GM21367 (cell line): Measurements from ENCODE around the gene CTTNBP2NL.
A peak's percentile ranks its signal among the peaks of the same experiment; 100 is the strongest.
"Not testable (repeated sequence)": the region's sequence is repeated elsewhere in the genome, so short reads cannot be mapped to it uniquely, and the experiment has no call there.

Experiments used
- ATAC-seq: cut with Tn5 transposase; IDR thresholded peaks from one replicate; pipeline ENCODE4 v1.9.1; 2021; ENCODE audit not compliant: unreplicated experiment

The CTTNBP2NL gene

DNA sequence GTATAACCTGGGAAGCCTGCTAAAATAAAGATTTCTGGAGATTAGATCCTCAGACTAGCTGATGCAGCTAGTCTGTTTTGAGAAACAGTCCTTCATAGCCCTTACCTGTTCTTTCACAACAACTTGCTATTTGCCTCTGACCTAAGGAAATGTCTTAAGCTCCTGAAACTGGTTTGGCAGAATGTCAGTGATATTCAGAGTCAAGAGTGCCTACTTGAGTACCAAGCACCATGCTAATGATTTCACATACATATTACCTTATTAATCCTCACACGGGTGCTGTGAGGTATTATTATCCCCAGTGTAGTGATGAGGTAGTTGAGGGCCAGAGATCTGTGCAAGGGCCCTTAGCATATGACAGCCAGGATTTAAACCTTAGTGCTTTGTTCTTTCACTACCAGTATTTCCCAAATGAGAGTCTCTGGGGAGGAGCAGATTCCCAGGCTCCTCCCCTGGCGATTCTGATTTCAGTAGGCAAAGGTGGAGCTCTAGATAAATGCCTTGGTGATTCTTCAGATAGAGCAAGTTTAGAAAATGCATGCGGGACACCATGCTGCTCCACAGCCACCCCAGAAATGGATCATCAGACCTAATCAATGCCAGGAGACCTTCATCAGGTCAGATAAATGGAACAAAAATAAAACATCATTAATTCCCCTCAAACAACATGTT is 65.3 kb downstream of the CTTNBP2NL start:
- ATAC-seq, result no peak

DNA sequence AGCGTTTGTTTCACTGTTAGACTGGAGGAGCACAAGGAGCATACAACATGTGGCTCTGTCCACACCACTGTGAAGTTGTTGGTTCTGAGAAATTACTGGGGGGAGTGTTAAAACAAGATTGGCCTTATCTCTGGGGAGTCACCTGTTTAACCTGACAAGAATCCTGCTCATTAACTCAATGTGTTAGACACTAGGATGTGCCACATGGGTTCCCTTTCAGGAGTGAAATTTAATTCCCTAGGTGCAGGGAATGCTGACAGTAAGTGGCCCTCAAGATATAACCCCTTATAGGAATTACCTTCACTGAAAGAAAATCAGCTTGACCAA is 66.9 kb downstream of the CTTNBP2NL start:
- ATAC-seq, result no peak

DNA sequence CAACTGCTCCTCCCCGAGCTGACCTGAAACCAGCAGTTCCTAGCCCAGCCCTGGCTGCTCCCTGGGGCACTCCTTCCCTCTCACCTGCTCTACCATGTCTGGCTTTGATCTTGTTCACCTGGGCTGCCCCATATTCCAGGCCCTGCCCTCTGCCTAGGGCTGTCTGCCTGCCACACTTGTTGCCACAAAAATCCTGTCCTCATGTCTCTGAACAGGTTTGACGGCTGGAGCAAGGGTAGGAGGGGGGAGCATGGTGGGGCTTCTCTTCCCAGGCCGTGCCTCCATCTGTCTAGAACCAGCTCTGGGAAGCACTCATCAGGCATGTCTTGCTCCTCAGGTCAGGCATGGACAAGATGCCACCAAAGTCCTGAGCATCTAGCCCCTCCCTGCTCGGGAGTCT is 68.5 kb downstream of the CTTNBP2NL start:
- no peak for ATAC-seq

DNA sequence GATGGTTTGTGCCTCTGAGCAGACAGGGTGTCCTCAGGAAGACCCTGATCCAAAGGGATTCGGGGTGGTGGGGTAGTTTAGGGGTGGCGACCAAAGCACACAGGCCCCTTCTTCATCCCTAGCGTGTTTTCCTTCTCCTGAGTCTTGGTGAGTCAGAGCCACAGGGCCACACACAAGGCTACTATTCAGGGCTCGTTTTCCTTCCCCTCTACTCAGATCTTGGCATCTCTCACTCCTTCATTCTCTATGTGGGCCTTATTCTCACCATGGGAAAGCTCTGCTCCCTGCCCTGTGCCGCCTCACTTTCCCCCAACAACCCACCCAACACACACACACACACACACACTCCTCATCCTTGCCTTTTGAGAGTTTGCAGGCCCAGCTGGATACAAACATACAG is 69.1 kb downstream of the CTTNBP2NL start:
- no peak for ATAC-seq

DNA sequence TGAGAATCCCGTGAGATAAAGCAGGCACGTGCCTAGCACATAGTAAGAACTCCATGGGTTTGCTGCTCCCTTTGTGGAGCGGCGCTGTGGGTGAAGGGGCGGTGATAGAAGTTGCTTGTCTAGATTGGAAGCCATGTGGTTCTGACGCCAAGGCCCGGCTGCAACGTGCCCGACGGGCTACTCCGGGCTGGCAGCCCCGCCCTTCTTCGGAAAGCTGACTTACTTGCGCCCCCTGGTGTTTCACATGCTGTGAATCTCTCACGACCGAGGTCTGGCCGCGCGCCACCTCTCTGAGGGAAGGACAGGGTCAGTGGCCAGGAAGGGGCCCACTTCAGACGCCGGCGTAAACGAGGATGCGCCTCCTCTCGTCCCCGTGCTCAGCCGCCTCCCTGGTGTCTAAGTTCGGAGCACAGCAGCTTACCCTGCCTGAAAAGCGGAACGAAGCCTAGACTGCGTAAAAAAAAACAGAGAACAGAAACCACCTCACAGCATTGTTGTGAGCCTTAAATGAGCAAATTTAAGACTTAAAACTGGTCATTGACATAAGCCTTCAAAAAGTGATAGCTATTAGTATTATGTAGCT is 70.2 kb downstream of the CTTNBP2NL start:
- peak; percentile 79 for ATAC-seq

DNA sequence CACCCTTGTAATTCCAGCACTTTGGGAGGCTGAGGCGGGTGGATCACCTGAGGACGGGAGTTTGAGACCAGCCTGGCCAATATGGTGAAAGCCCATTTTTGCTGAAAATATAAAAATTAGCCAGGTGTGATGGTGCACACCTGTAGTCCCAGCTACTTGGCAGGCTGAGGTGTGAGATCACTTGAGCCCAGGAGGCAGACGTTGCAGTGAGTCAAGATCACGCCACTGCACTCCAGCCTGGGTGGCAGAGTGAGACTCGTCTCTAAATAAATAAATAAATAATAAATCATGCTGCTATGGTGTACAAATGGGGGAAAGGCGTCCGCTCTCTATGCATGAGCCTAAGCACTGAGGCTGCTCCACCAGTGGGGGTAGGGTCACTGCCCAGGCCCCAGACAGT is 74.3 kb downstream of the CTTNBP2NL start:
- ATAC-seq, result not testable (repeated sequence)

DNA sequence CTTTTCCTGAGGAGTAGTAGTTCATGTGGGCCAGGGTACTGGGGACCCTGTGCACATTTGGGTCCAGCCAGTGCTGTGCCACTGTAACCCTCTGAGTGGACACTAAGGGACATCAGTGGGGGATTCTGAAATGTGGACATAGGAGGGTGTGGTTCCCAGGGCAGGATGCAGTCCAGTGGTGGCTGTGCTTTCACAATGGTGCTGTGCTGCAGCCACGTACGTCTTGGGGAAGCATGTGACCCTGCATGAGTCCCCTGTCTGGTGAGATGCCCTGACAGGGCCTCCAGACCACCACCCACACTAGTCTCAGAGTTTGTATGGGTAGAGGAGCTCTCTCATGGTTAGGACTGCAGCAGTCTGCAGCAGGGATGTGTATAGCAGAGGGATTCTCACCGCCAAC is 75.0 kb downstream of the CTTNBP2NL start:
- no peak for ATAC-seq

DNA sequence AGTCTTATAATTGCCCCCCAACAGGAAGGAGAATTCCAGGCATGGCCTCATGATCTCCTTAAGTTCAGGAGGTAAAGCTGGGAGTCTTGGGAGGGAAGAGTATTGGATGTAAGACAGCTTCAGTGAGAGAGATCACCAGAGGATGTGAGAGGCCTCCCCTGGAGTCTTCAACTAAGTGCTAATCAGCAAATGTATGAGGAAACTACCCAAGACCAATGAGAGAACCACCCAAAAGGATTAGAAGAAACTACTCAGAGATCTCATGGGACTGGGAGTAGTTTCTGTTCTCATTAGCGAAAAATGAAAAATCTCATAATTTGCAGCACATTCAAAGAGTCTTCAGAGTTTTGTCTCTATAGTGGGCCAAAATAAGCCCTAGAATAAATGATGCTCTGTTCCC is 76.1 kb downstream of the CTTNBP2NL start:
- ATAC-seq, result no peak

DNA sequence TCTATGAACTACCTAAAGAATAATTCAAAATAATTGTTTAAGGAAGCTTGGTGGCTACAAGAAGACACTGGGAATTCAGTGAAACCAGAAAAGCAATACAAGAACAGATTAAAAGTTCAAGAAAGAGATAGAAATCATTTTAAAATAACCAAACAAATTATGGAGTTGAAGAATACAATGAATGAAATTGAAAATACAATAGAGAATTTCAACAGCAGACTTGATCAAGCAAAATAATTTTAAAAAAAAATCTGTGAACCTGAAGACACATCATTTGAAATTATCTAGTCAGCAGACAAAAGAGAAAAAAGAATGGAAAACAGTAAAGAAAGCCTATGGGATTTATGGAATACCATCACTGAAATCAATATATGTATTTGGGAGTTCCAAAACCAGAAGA is 81.5 kb downstream of the CTTNBP2NL start:
- no peak for ATAC-seq

DNA sequence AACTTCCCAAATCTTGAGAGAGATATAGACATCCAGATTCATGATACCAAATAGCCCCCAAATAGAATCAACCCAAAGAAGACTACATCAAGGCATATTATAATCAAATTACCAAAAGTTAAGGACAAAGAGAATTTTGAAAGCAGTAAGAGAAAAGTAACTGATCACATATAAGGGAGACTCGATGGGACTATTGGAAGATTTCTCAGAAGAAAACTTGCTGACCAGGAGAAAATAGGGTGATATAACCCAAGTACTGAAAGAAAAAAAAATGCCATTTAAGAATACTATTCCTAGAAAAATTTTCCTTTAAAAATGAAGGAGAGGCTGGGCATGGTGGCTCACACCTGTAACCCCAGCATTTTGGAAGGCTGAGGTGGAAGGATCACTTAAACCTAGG is 82.3 kb downstream of the CTTNBP2NL start:
- ATAC-seq, result no peak

DNA sequence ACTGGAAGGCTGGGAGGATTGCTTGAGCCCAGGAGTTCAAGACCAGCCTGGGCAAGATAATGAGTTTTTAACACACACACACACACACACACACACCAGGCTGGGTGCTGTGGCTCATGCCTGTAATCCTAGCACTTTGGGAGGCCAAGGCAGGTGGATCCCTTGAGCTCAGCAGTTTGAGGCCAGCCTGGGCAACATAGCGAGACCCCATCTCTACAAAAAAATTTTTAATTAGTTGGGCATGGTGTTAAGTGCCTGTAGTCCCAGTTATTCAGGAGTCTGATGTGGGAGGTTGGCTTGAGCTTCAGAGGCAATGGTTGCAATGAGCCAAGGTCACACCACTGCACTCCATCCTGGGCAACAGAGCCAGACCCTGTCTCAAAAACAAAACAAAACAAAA is 90.0 kb downstream of the CTTNBP2NL start:
- ATAC-seq, result not testable (repeated sequence)

DNA sequence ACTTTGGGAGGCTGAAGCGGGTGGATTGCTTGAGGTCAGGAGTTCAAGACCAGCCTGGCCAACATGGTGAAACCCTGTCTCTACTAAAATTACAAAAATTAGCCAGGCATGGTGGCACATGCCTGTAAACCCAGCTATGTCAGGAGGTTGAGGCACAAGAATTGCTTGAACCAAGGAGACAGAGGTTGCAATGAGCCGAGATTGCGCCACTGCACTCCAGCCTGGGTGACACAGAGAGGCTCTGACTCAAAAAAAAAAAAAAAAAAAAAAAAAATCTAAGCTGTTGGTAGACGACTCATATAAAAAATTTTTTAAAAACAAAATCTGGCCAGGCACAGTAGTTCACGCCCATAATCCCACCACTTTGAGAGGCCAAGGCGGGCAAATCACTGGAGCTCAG is 91.7 kb downstream of the CTTNBP2NL start:
- not testable (repeated sequence) for ATAC-seq

DNA sequence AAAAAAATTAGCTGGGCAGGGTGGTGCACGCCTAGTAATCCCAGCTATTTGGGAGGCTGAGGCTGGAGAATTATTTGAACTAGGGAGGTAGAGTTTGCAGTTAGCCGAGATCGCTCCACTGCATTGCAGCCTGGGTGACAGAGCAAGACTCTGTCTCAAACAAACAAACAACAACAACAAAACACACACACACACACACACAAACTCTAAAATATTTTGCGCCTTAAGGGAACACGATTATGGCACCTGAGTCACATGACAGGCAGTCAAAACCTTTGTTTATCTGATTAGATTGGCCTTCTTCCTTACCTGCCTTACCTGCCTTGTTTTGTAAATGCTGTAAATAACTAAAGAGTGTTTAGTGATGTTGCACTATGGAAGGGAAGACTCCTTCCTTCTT is 92.1 kb downstream of the CTTNBP2NL start:
- no peak for ATAC-seq

DNA sequence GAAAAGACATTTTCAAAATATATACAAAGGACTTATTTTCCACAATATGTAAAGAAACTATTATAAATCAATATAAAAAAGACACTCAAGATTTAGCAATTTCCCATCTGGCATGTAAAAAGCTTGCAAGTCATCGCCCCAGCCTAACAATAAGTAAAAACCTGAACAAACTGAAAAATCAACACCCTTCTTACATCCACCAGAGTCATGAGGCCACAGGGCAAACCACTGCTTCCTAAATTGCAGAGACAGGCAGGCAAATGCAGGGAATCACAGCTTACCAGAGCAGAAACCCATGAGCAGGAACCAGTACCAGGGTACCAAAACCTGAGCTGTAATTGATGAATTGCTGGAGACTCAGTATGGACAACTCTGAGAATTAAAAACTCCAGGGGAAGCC is 96.1 kb downstream of the CTTNBP2NL start:
- no peak for ATAC-seq

DNA sequence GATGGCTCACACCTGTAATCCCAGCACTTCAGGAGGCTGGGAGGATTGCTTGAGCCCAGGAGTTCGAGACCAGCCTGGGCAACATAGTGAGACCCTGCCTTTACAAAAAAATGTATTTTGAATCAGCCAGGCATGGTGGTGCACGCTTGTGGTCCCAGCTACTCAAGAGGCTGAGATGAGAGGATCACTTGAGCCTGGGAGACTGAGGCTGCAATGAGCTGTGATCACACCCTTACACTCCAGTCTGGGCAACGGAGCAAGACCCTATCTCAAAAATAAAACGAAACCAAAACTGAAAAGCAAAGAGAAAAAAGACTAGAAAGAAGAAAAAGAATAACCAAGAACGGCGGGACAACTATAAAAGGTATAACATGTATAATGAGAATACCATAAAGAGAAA is 97.3 kb downstream of the CTTNBP2NL start:
- ATAC-seq, result no peak

DNA sequence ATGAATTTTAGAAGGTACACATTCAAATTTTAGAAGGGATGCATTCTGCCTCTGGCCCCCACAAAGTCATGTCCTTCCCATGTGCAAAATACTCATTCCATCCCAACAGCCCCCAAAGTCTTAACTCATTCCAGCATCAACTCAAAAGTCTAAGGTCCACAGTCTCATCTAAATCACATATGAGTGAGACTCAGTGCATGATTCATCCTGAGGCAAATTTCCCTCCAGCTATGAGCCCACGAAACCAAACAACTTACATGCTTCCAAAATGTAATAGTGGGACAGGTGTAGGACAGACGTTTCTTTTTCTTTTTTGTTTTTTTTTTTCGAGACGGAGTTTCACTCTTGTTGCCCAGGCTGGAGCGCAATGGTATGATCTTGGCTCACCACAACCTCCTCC is 100.3 kb downstream of the CTTNBP2NL start:
- no peak for ATAC-seq

DNA sequence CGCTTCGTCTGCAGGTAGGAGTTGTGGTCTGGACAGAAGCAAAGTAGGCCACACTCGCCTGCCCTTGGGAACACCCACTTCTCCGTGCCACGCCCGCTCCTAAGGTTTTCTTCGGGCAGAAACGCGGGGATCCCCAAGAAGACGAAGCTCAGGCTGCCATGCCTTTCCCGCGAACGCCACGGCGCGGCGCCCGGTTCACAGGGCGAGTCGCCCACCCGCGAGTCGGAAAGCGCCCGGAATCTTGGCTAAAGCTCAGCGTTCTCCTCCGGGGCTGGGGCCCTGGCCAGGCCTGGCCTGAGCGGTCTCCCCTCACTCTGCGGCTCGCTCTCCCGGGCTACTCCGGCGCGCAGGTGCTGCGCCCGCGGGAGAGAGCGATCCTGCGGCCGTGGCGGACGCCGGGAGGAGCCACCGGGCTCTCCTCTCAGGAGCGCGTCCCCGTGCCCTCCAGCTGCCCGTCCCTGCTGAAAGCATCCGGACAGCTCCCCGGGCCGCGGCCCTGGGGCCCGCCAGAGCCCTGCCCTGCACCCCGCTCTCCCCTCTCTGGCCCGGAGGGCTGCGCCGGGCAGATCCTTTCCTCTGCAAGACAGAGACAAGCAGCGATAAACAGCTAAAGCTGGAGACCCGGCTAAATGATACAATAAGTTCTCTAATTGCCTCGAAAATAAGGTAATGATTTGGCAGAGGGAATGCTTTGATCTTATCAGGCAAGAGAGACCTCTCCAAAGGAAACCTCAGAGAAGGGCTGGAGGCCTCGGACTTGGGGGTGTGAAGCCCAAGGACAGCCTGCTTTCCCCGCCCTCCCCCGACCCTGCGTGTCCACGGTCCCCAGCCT is 106.0 kb downstream of the CTTNBP2NL start:
- no peak for ATAC-seq

DNA sequence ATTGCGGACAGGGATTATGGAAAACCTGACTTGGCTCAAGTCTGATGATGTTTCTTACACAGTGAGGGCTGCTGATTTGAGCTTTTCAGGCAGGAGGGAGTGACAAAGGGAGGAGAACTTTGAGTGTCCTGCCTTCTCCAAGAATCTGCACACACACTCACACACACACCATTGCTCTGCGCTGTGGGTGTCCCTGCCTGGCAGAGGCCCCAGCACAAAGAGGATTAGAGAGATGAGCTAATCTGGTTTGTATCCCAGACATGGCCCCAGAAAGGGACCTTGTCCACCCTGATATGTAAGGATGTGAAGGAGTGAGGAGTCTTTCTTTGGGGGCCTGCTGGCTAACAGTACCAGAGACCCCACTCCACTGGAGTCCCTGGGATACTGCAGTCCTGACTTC is 106.8 kb downstream of the CTTNBP2NL start:
- ATAC-seq, result no peak

DNA sequence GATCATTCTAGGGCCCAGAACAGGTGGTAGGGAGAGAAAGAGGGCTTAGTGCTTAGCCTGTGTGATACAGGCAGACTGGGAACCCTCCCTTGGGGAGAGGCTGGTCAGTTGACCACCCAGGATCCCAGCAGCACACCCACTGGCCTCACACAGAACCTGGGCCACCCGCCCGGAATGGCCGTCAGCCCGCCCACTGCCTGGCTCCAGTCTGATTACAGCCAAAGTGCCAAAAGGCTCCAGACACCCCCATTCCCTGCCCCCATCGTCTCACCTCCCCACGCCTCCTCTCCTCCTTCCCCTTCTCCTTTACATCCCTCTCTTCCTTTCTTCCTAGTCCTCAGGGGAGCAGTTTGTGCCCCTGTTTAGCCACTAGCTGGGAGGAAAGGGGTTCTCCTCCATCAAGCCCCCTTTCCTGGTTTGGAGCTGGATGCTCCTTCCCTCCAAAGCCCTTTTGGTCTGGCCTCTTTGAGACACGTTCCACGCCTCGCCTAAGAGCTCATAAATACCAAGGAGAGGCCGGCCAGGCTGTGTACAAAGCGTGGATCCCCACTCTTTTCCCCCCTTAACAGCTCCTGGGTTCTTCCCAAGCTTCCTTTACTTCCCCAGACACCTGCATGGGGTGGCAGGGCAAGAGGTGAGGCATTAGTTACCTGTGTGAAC is 108.1 kb downstream of the CTTNBP2NL start:
- no peak for ATAC-seq

DNA sequence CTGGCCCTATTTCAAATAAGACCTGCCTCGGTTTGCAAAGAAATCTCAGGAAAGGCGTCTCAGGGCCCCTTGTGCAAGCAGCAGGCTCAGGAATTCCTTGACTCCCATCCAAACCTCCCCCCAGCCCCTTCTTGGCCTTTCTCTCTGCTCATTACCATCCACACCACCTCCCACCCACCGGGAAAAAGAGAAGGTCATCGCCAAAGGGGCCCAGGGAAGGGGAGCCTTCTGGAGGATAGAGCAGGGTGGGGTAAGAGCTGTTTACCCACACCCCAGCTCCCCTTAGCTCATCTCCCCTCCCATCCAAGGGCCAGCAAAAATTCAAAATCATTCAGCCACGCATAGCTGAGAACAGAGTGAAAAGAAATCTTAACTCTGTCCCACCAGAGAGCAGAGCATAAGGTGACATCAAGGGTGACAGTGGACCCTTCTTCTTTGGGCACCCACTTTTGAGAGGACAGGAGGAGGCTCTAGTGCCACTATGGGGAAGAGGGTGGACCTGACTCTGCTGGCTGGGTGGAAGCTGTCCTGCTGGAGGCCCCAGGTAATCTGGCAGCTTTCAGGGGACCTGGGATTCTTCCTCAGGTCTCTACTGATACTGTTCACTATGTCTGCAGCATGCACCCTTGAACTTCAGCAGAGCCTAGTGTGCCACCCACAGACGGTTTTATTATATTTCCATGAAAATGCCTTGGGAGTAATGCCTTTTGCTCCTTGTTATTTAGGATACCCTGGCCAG is 108.8 kb downstream of the CTTNBP2NL start:
- ATAC-seq, result no peak

DNA sequence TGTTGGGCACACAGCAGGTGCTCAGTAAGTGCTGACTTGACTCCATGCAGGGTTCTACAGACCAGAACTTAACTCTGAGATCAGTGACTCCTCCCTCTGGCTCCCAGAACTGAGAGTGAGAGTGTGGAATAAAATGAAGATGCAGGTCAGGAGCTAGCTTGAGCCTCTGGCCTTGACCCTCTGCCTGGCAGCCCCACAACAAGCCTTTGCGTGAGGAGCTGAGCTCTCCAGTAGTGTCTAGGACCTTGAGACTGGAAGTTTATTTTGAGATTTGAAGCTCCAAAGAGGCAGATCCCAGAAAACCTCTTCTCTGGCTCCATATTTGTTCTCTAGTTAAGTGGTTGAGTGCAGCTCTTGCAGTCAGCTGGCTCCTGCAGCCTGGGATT is 109.4 kb downstream of the CTTNBP2NL start:
- no peak for ATAC-seq
